ENCODE results near the gene MED27.

The MED27 gene

DNA sequence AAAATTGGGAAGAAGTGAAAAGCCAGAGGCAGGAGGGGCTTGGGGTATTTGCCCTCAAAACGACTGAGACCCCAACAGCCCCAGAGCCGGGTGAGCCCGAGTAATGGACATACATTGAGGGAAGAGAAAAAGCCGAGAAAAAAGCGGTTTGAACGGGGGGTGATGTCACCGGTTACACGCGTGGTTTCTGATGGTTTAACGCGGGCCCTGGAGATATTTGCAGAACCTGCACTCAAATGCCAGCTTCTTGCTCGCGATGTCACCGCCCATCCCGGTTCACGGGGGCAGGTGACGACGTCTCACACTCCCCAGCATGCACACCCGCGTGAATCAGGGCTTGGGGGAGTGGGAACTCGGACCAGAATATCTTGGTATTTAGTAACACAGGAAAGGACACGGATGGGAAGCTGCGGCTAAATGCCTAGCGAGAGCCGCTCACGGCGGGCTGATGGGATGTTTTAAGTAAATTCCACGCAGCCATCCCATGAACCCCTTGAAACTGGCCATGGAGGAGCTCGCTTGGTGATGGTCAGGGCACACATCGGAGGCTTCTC lies 237.8 kb downstream of the MED27 start:
- no peak overlapping the region for H3K4me2 ChIP-seq (ENCODE audit: low read depth, low read length, poor library complexity, severe bottlenecking)
- no peak overlapping the region for H3K4me3 ChIP-seq (ENCODE audit: low read length, poor library complexity, severe bottlenecking)
- no peak for TF ChIP-seq EZH2phosphoT487 (IDR thresholded peaks at IDR 0.05; ENCODE audit: borderline replicate concordance)
- TF ChIP-seq, protein P1, sequence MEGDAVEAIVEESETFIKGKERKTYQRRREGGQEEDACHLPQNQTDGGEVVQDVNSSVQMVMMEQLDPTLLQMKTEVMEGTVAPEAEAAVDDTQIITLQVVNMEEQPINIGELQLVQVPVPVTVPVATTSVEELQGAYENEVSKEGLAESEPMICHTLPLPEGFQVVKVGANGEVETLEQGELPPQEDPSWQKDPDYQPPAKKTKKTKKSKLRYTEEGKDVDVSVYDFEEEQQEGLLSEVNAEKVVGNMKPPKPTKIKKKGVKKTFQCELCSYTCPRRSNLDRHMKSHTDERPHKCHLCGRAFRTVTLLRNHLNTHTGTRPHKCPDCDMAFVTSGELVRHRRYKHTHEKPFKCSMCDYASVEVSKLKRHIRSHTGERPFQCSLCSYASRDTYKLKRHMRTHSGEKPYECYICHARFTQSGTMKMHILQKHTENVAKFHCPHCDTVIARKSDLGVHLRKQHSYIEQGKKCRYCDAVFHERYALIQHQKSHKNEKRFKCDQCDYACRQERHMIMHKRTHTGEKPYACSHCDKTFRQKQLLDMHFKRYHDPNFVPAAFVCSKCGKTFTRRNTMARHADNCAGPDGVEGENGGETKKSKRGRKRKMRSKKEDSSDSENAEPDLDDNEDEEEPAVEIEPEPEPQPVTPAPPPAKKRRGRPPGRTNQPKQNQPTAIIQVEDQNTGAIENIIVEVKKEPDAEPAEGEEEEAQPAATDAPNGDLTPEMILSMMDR (conservative IDR thresholded peaks at IDR 0.05; ENCODE audit: low read length): no peak
- no peaks in the 10 kb centered on the region for H3K9me3 ChIP-seq (ENCODE audit: insufficient read depth, low read depth, low read length)
- H3K9ac ChIP-seq (ENCODE audit: low read depth, low read length, poor library complexity, severe bottlenecking): no peak overlapping the region
- H2AFZ ChIP-seq (ENCODE audit: low read length): no peak overlapping the region
- no peaks in the 10 kb centered on the region for H3K36me3 ChIP-seq (ENCODE audit: insufficient read depth, low read length)
- H3K27me3 ChIP-seq (ENCODE audit: insufficient read depth, low read length, poor library complexity, severe bottlenecking): no peaks in the 10 kb centered on the region
- peaks cover 22% of the 10 kb centered on the region for H3K4me1 ChIP-seq (ENCODE audit: insufficient read depth, low read length, poor library complexity, severe bottlenecking)
- H4K20me1 ChIP-seq (ENCODE audit: insufficient read depth, low read length, poor library complexity, severe bottlenecking): no peaks in the 10 kb centered on the region
- H3K9me2 ChIP-seq (replicated peaks; ENCODE audit: low read depth, low read length): no peaks in the 10 kb centered on the region
- no peaks in the 10 kb centered on the region for H3K79me2 ChIP-seq (ENCODE audit: insufficient read depth, low read length)
- no peaks in the 10 kb centered on the region for H3F3A ChIP-seq (ENCODE audit: low read depth)

DNA sequence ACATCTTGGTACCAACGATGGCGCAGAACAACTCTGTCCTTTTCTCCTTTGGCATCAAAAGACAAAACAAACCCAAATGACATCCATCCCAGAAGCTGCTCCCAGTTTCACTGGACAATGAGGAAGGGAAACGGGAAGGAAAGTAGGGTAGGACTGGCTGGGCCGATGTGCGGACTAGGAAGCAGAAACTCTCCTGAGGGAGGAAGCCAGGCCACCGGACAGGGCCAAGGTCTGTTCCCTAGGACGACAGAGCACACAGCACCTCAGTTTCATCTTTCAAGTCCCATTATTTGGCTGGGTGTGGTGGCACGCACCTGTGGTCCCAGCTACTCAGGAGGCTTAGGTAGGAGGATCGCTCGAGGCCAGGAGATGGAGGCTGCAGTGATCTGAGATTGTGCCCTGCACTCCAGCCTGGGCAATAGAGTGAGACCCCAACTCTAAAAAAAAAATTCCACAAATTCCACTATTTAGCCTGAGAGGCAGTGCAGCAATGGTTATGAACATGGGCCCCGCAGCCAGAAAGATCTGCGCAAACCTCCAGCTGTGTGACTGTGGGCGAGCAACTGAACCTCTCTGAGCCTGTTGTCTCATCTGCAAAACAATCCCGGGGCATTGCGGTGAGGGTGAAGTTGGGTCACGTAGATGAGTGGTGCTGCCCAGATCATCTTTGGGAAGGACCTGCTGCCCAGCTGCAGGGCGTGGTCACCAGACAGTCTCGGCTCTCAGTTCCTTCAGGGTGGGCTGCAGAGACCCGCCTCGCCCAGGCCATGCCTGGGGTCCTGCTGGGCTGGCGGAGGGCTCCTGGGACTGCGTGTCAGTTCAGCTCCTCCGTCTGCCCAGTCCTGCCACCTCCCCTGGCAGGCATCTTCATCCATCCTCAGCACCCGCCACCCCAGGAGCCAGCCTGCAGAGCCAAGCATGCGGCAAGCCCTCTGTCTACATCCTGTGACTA lies 238.6 kb downstream of the MED27 start:
- Histone ChIP-seq H3K9me3 (ENCODE audit: insufficient read depth, low read depth, low read length) (no peaks in the 10 kb centered on the region), H3K36me3 (ENCODE audit: insufficient read depth, low read length) (no peaks in the 10 kb centered on the region), H3K79me2 (ENCODE audit: insufficient read depth, low read length) (no peaks in the 10 kb centered on the region), H3K4me3 (ENCODE audit: low read length, poor library complexity, severe bottlenecking) (no peak overlapping the region), H3K9me2 (replicated peaks; ENCODE audit: low read depth, low read length) (no peaks in the 10 kb centered on the region), H3K4me2 (ENCODE audit: low read depth, low read length, poor library complexity, severe bottlenecking) (no peak overlapping the region), H4K20me1 (ENCODE audit: insufficient read depth, low read length, poor library complexity, severe bottlenecking) (no peaks in the 10 kb centered on the region), H3K27me3 (ENCODE audit: insufficient read depth, low read length, poor library complexity, severe bottlenecking) (no peaks in the 10 kb centered on the region), H3K9ac (ENCODE audit: low read depth, low read length, poor library complexity, severe bottlenecking) (no peak overlapping the region), H3K4me1 (ENCODE audit: insufficient read depth, low read length, poor library complexity, severe bottlenecking) (peaks cover 22% of the 10 kb centered on the region), H2AFZ (ENCODE audit: low read length) (no peak overlapping the region), H3F3A (ENCODE audit: low read depth) (no peaks in the 10 kb centered on the region)
- TF ChIP-seq EZH2phosphoT487 (IDR thresholded peaks at IDR 0.05; ENCODE audit: borderline replicate concordance): no peak
- TF ChIP-seq, protein P1 (conservative IDR thresholded peaks at IDR 0.05; ENCODE audit: low read length): no peak

DNA sequence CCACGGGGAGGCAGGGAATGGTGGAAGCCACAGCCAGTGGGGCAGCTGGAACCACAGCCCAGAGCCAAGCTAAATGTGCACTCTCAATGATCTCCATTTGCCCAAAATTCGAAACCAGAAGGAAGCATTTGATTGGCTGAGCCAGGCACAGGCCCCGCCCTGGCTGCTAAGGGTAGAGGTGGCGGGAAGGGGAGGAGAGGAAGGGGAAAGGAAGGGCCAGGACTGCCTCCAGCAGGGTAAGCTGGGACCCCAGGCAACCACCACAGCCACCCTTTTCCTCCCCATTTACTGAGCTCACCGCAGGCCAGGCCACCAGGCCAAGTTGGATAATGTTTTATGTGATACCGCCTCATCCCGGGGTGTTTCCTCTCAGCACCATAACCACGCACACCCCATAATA lies 239.4 kb downstream of the MED27 start:
- H3K9me3 ChIP-seq (ENCODE audit: insufficient read depth, low read depth, low read length): no peaks in the 10 kb centered on the region
- peak overlapping the region; percentile 30 for H3K9ac ChIP-seq (ENCODE audit: low read depth, low read length, poor library complexity, severe bottlenecking)
- H3K4me1 ChIP-seq (ENCODE audit: insufficient read depth, low read length, poor library complexity, severe bottlenecking): peaks cover 22% of the 10 kb centered on the region
- H3K36me3 ChIP-seq (ENCODE audit: insufficient read depth, low read length): no peaks in the 10 kb centered on the region
- no peaks in the 10 kb centered on the region for H3K9me2 ChIP-seq (replicated peaks; ENCODE audit: low read depth, low read length)
- peak overlapping the region; percentile 61; the same call in 1 of the 2 replicates for H2AFZ ChIP-seq (ENCODE audit: low read length)
- TF ChIP-seq, protein P1 (conservative IDR thresholded peaks at IDR 0.05; ENCODE audit: low read length): no peak
- TF ChIP-seq EZH2phosphoT487 (IDR thresholded peaks at IDR 0.05; ENCODE audit: borderline replicate concordance): no peak
- no peaks in the 10 kb centered on the region for H3K27me3 ChIP-seq (ENCODE audit: insufficient read depth, low read length, poor library complexity, severe bottlenecking)
- no peak overlapping the region for H3K4me2 ChIP-seq (ENCODE audit: low read depth, low read length, poor library complexity, severe bottlenecking)
- no peaks in the 10 kb centered on the region for H3K79me2 ChIP-seq (ENCODE audit: insufficient read depth, low read length)
- no peaks in the 10 kb centered on the region for H3F3A ChIP-seq (ENCODE audit: low read depth)
- no peak overlapping the region for H3K4me3 ChIP-seq (ENCODE audit: low read length, poor library complexity, severe bottlenecking)
- no peaks in the 10 kb centered on the region for H4K20me1 ChIP-seq (ENCODE audit: insufficient read depth, low read length, poor library complexity, severe bottlenecking)
